ENCODE data around the gene NRP1.

NRP1 gene

GRCh38 chr10:33174674-33175434 is 159.6 kb downstream of the NRP1 start:
- DNase-seq (ENCODE audit: low spot score): no peak
- H3K4me2 ChIP-seq (ENCODE audit: insufficient read depth, low read length, poor library complexity, severe bottlenecking): no peak overlapping the region

GRCh38 chr10:33165911-33166310 is 168.6 kb downstream of the NRP1 start:
- Histone ChIP-seq H3K4me2 (ENCODE audit: insufficient read depth, low read length, poor library complexity, severe bottlenecking) (no peak overlapping the region), H3K18ac (ENCODE audit: low read length) (no peak overlapping the region), H3K4ac (ENCODE audit: low read length) (no peak overlapping the region), H4K8ac (ENCODE audit: low read depth, low read length) (no peak overlapping the region), H2BK120ac (ENCODE audit: low read depth, low read length) (no peak overlapping the region), H3K27ac (replicated peaks; ENCODE audit: low read length) (no peak overlapping the region), H3K9ac (ENCODE audit: low read depth, low read length, poor library complexity) (no peak overlapping the region), H3K79me1 (ENCODE audit: low read depth, low read length) (no peaks in the 10 kb centered on the region), H2AK5ac (ENCODE audit: low read depth, low read length) (no peak overlapping the region), H4K91ac (ENCODE audit: low read depth, low read length, poor library complexity) (no peak overlapping the region), H3K4me1 (ENCODE audit: control insufficient read depth in 2 of 2, insufficient read depth in 1 of 2, low read depth in 1 of 2, low read length in 2 of 2) (peaks cover 0 to 2% of the 10 kb centered on the region in 2 donors), H3K14ac (ENCODE audit: low read length) (no peak overlapping the region), H2BK5ac (ENCODE audit: low read length) (no peak overlapping the region), H3K36me3 (replicated peaks in 1 of 2; ENCODE audit: control insufficient read depth in 2 of 2, insufficient read depth in 2 of 2, low read length in 2 of 2) (no peaks in the 10 kb centered on the region), H2BK12ac (ENCODE audit: low read length) (no peak overlapping the region), H3K9me3 (replicated peaks in 1 of 2; ENCODE audit: control insufficient read depth in 2 of 2, insufficient read depth in 1 of 2, low read depth in 1 of 2, low read length in 2 of 2) (no peaks in the 10 kb centered on the region), H3K27me3 (ENCODE audit: control insufficient read depth in 3 of 3, insufficient read depth in 3 of 3, low read depth in 1 of 3, low read length in 3 of 3) (no peaks in the 10 kb centered on the region), H3K23ac (ENCODE audit: low read depth, low read length, poor library complexity) (no peak overlapping the region), H2AFZ (ENCODE audit: low read length) (no peak overlapping the region), H3K4me3 (ENCODE audit: low read length in 2 of 2) (no peak overlapping the region), H2BK15ac (ENCODE audit: low read length) (no peak overlapping the region)
- no CpG with 5 or more reads among the region's 3 CpGs for WGBS, 2 donors (ENCODE audit: extremely low coverage in 2 of 2, insufficient read length in 2 of 2, insufficient replicate concordance in 1 of 2)
- no peak for DNase-seq (ENCODE audit: low spot score)

More at GRCh38 chr10:33174674-33175434, 159.6 kb downstream of the NRP1 start:
- Histone ChIP-seq H2BK5ac (ENCODE audit: low read length) (no peak overlapping the region), H3K18ac (ENCODE audit: low read length) (no peak overlapping the region), H3K4me3 (ENCODE audit: low read length in 2 of 2) (no peak overlapping the region), H3K36me3 (replicated peaks in 1 of 2; ENCODE audit: control insufficient read depth in 2 of 2, insufficient read depth in 2 of 2, low read length in 2 of 2) (peaks cover 0 to 32% of the 10 kb centered on the region in 2 donors), H2AK5ac (ENCODE audit: low read depth, low read length) (no peak overlapping the region), H3K4ac (ENCODE audit: low read length) (no peak overlapping the region), H3K9me3 (replicated peaks in 1 of 2; ENCODE audit: control insufficient read depth in 2 of 2, insufficient read depth in 1 of 2, low read depth in 1 of 2, low read length in 2 of 2) (no peaks in the 10 kb centered on the region), H3K14ac (ENCODE audit: low read length) (no peak overlapping the region), H2AFZ (ENCODE audit: low read length) (no peak overlapping the region), H3K27ac (replicated peaks; ENCODE audit: low read length) (no peak overlapping the region), H2BK12ac (ENCODE audit: low read length) (no peak overlapping the region), H3K9ac (ENCODE audit: low read depth, low read length, poor library complexity) (no peak overlapping the region), H2BK15ac (ENCODE audit: low read length) (no peak overlapping the region), H4K91ac (ENCODE audit: low read depth, low read length, poor library complexity) (no peak overlapping the region), H4K8ac (ENCODE audit: low read depth, low read length) (no peak overlapping the region), H3K4me1 (ENCODE audit: control insufficient read depth in 2 of 2, insufficient read depth in 1 of 2, low read depth in 1 of 2, low read length in 2 of 2) (peaks cover 0 to 4% of the 10 kb centered on the region in 2 donors), H3K23ac (ENCODE audit: low read depth, low read length, poor library complexity) (no peak overlapping the region), H3K79me1 (ENCODE audit: low read depth, low read length) (no peaks in the 10 kb centered on the region), H2BK120ac (ENCODE audit: low read depth, low read length) (no peak overlapping the region), H3K27me3 (ENCODE audit: control insufficient read depth in 3 of 3, insufficient read depth in 3 of 3, low read depth in 1 of 3, low read length in 3 of 3) (no peaks in the 10 kb centered on the region)
- no CpG with 5 or more reads among the region's 5 CpGs for WGBS, 2 donors (ENCODE audit: extremely low coverage in 2 of 2, insufficient read length in 2 of 2, insufficient replicate concordance in 1 of 2)

GRCh38 chr10:33164060-33164709 is 170.3 kb downstream of the NRP1 start:
- H3K27ac ChIP-seq (replicated peaks; ENCODE audit: low read length): no peak overlapping the region
- no peak overlapping the region for H2BK120ac ChIP-seq (ENCODE audit: low read depth, low read length)
- DNase-seq (ENCODE audit: low spot score): no peak

GRCh38 chr10:33162248-33162575 is 172.3 kb downstream of the NRP1 start:
- Histone ChIP-seq H2BK12ac (ENCODE audit: low read length) (no peak overlapping the region), H3K4ac (ENCODE audit: low read length) (no peak overlapping the region), H2BK120ac (ENCODE audit: low read depth, low read length) (no peak overlapping the region), H3K79me1 (ENCODE audit: low read depth, low read length) (no peaks in the 10 kb centered on the region), H3K27ac (replicated peaks; ENCODE audit: low read length) (no peak overlapping the region), H4K8ac (ENCODE audit: low read depth, low read length) (no peak overlapping the region), H2AFZ (ENCODE audit: low read length) (no peak overlapping the region), H3K4me1 (ENCODE audit: control insufficient read depth in 2 of 2, insufficient read depth in 1 of 2, low read depth in 1 of 2, low read length in 2 of 2) (peaks cover 0 to 2% of the 10 kb centered on the region in 2 donors), H3K9ac (ENCODE audit: low read depth, low read length, poor library complexity) (no peak overlapping the region), H3K9me3 (replicated peaks in 1 of 2; ENCODE audit: control insufficient read depth in 2 of 2, insufficient read depth in 1 of 2, low read depth in 1 of 2, low read length in 2 of 2) (no peaks in the 10 kb centered on the region), H2BK15ac (ENCODE audit: low read length) (no peak overlapping the region), H4K91ac (ENCODE audit: low read depth, low read length, poor library complexity) (no peak overlapping the region), H3K4me3 (ENCODE audit: low read length in 2 of 2) (no peak overlapping the region), H3K4me2 (ENCODE audit: insufficient read depth, low read length, poor library complexity, severe bottlenecking) (no peak overlapping the region), H2AK5ac (ENCODE audit: low read depth, low read length) (no peak overlapping the region), H3K14ac (ENCODE audit: low read length) (no peak overlapping the region), H2BK5ac (ENCODE audit: low read length) (no peak overlapping the region), H3K23ac (ENCODE audit: low read depth, low read length, poor library complexity) (no peak overlapping the region), H3K18ac (ENCODE audit: low read length) (no peak overlapping the region), H3K27me3 (ENCODE audit: control insufficient read depth in 3 of 3, insufficient read depth in 3 of 3, low read depth in 1 of 3, low read length in 3 of 3) (peaks cover 0 to 8% (median 0%) of the 10 kb centered on the region in 3 experiments), H3K36me3 (replicated peaks in 1 of 2; ENCODE audit: control insufficient read depth in 2 of 2, insufficient read depth in 2 of 2, low read length in 2 of 2) (no peaks in the 10 kb centered on the region)
- no CpG with 5 or more reads among the region's 3 CpGs for WGBS, 2 donors (ENCODE audit: extremely low coverage in 2 of 2, insufficient read length in 2 of 2, insufficient replicate concordance in 1 of 2)
- DNase-seq (ENCODE audit: low spot score): no peak

More at GRCh38 chr10:33164060-33164709, 170.3 kb downstream of the NRP1 start:
- H2AFZ ChIP-seq (ENCODE audit: low read length): no peak overlapping the region
- H3K4ac ChIP-seq (ENCODE audit: low read length): no peak overlapping the region
- H3K9ac ChIP-seq (ENCODE audit: low read depth, low read length, poor library complexity): no peak overlapping the region
- H3K27me3 ChIP-seq (ENCODE audit: control insufficient read depth in 3 of 3, insufficient read depth in 3 of 3, low read depth in 1 of 3, low read length in 3 of 3): peaks cover 0 to 5% (median 0%) of the 10 kb centered on the region in 3 experiments
- no peak overlapping the region for H2BK12ac ChIP-seq (ENCODE audit: low read length)
- H3K79me1 ChIP-seq (ENCODE audit: low read depth, low read length): no peaks in the 10 kb centered on the region
- H3K9me3 ChIP-seq (replicated peaks in 1 of 2; ENCODE audit: control insufficient read depth in 2 of 2, insufficient read depth in 1 of 2, low read depth in 1 of 2, low read length in 2 of 2): no peaks in the 10 kb centered on the region
- H4K8ac ChIP-seq (ENCODE audit: low read depth, low read length): no peak overlapping the region
- no peak overlapping the region for H2BK15ac ChIP-seq (ENCODE audit: low read length)
- no peak overlapping the region for H3K18ac ChIP-seq (ENCODE audit: low read length)
- no CpG with 5 or more reads among the region's 9 CpGs for WGBS, 2 donors (ENCODE audit: extremely low coverage in 2 of 2, insufficient read length in 2 of 2, insufficient replicate concordance in 1 of 2)
- H2BK5ac ChIP-seq (ENCODE audit: low read length): no peak overlapping the region
- no peaks in the 10 kb centered on the region for H3K36me3 ChIP-seq (replicated peaks in 1 of 2; ENCODE audit: control insufficient read depth in 2 of 2, insufficient read depth in 2 of 2, low read length in 2 of 2)
- no peak overlapping the region for H3K23ac ChIP-seq (ENCODE audit: low read depth, low read length, poor library complexity)
- peaks cover 0 to 2% of the 10 kb centered on the region in 2 donors for H3K4me1 ChIP-seq (ENCODE audit: control insufficient read depth in 2 of 2, insufficient read depth in 1 of 2, low read depth in 1 of 2, low read length in 2 of 2)
- no peak overlapping the region for H4K91ac ChIP-seq (ENCODE audit: low read depth, low read length, poor library complexity)
- H3K4me2 ChIP-seq (ENCODE audit: insufficient read depth, low read length, poor library complexity, severe bottlenecking): no peak overlapping the region
- H2AK5ac ChIP-seq (ENCODE audit: low read depth, low read length): no peak overlapping the region
- no peak overlapping the region for H3K14ac ChIP-seq (ENCODE audit: low read length)
- H3K4me3 ChIP-seq (ENCODE audit: low read length in 2 of 2): no peak overlapping the region

Data from neuronal stem cell (in vitro differentiated cells).